HEK293T (cell line): ENCODE results near the gene CCM2.

Source experiments
- ARNT ChIP-seq: fragments of 450-650 bp; IDR thresholded peaks from 2 replicates; pipeline ENCODE4 v1.6.1; 2017; ENCODE audit warnings: mild to moderate bottlenecking
- BHLHE40 ChIP-seq: fragments of 450-650 bp; IDR thresholded peaks from 2 replicates; pipeline ENCODE4 v1.6.1; 2016; ENCODE audit warnings: mild to moderate bottlenecking, moderate library complexity, borderline replicate concordance
- CTBP1 ChIP-seq: fragments of 450-650 bp; IDR thresholded peaks from 2 replicates; pipeline ENCODE4 v1.6.1; 2016; ENCODE audit warnings: borderline replicate concordance
- ELF4 ChIP-seq: fragments of 450-650 bp; IDR thresholded peaks from 2 replicates; pipeline ENCODE4 v1.6.1; 2017; ENCODE audit warnings: antibody characterized with exemption
- FOXA1 ChIP-seq: fragments of 450-650 bp; IDR thresholded peaks from 2 replicates; pipeline ENCODE4 v1.6.1; 2016; ENCODE audit warnings: mild to moderate bottlenecking
- FOXK2 ChIP-seq: fragments of 450-650 bp; IDR thresholded peaks from 2 replicates; pipeline ENCODE4 v1.6.1; 2016; ENCODE audit warnings: mild to moderate bottlenecking
- FOXM1 ChIP-seq: fragments of 450-650 bp; IDR thresholded peaks from 2 replicates; pipeline ENCODE4 v1.6.1; 2017; ENCODE audit warnings: mild to moderate bottlenecking, borderline replicate concordance
- HDGF ChIP-seq: fragments of 450-650 bp; IDR thresholded peaks from 2 replicates; pipeline ENCODE4 v1.6.1; 2017; ENCODE audit warnings: antibody characterized with exemption, borderline replicate concordance
- LEF1 ChIP-seq: fragments of 450-650 bp; IDR thresholded peaks from 2 replicates; pipeline ENCODE4 v1.6.1; 2017; ENCODE audit warnings: mild to moderate bottlenecking, borderline replicate concordance
- NFRKB ChIP-seq: fragments of 450-650 bp; IDR thresholded peaks from 2 replicates; pipeline ENCODE4 v1.6.1; 2016; ENCODE audit warnings: mild to moderate bottlenecking, moderate library complexity
- SP1 ChIP-seq: fragments of 450-650 bp; IDR thresholded peaks from 2 replicates; pipeline ENCODE4 v1.6.1; 2017
- SUZ12 ChIP-seq: fragments of 450-650 bp; IDR thresholded peaks from 2 replicates; pipeline ENCODE4 v1.6.1; 2016; ENCODE audit warnings: mild to moderate bottlenecking
- ZNF384 ChIP-seq: fragments of 450-650 bp; IDR thresholded peaks from 2 replicates; pipeline ENCODE4 v1.6.1; 2016
- TF ChIP-seq, protein P1 (sequence below): fragments of 450-650 bp; IDR thresholded peaks from 2 replicates; pipeline ENCODE4 v1.6.1; 2016

DNA sequence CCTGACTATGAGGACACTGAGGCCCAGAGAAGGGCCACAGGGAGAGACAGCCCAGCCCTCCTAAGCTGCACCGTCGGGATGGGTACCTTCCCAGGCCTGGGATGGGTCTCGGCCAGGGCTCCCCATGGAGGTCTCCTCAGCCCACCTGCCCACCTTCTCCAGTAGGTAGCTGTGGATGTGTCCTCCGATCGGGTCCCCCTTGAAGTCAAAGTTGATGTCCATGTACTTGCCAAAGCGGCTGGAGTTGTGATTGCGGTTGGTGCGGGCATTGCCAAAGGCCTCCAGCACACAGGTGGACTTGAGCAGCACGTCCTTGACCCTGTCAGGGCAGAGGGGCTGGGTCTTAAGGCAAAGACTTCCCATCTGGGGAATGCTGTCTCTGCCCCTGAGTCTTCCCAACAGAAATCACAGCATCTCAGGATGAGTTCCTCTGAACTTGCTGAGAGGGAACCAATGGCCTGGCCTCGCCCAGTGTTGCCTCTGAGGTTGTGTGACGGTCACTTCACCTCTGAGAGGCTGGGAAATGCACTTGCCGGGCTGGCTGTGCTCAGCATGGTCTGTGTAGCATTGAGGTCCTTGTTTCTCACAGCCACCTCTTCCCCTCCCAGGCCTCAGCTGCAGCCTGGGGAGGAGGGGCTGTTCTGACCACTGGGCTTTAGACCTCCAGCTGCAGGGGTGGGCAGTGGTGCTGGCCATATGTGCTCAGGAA, 24.5 kb upstream of the CCM2 start:
- TF ChIP-seq BHLHE40 (no peak), FOXM1 (no peak), SP1 (no peak), ARNT (no peak), SUZ12 (no peak), FOXK2 (no peak), HDGF (no peak), ELF4 (no peak), ZNF384 (no peak), FOXA1 (no peak), CTBP1 (no peak), LEF1 (no peak), NFRKB (no peak)
- TF ChIP-seq, protein P1, sequence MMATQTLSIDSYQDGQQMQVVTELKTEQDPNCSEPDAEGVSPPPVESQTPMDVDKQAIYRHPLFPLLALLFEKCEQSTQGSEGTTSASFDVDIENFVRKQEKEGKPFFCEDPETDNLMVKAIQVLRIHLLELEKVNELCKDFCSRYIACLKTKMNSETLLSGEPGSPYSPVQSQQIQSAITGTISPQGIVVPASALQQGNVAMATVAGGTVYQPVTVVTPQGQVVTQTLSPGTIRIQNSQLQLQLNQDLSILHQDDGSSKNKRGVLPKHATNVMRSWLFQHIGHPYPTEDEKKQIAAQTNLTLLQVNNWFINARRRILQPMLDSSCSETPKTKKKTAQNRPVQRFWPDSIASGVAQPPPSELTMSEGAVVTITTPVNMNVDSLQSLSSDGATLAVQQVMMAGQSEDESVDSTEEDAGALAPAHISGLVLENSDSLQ, result no peak
